Activated naive CD4-positive, alpha-beta T cell treated with anti-CD3 and anti-CD28 coated beads for 36 hours (primary cell): ENCODE measurements around the gene MUC12. TPM values are rescaled to one million over a fixed set of nuclear protein-coding genes. Genes with fewer than 3 reads are reported as not detected.
"Not testable (repeated sequence)": the region's sequence is repeated elsewhere in the genome, so short reads cannot be mapped to it uniquely, and the experiment has no call there.

Source experiments
- CTCF ChIA-PET: fragments of 350-600 bp; sonication (Branson Sonifier 250); formaldehyde crosslinking; loops from one replicate; lab custom pipeline; 2021; ENCODE audit warnings: antibody characterized with exemption; lab: Charles Lee
- DNase-seq: peaks from one replicate; pipeline ENCODE4 v3.0.0-alpha.2; 2020
- H3K27ac Mint-ChIP-seq: one replicate; pipeline ENCODE4 v1.8.0; 2021; ENCODE audit warnings: mild to moderate bottlenecking, mixed read lengths
- H3K27me3 Mint-ChIP-seq: one replicate; pipeline ENCODE4 v1.8.0; 2021; ENCODE audit warnings: low read depth, mixed read lengths
- H3K36me3 Mint-ChIP-seq: one replicate; pipeline ENCODE4 v1.8.0; 2021; ENCODE audit warnings: low read depth, mixed read lengths
- H3K4me1 Mint-ChIP-seq: one replicate; pipeline ENCODE4 v1.8.0; 2021; ENCODE audit warnings: low read depth, mixed read lengths
- H3K4me3 Mint-ChIP-seq: one replicate; pipeline ENCODE4 v1.8.0; 2021; ENCODE audit warnings: mild to moderate bottlenecking, moderate library complexity, mixed read lengths
- H3K9me3 Mint-ChIP-seq: one replicate; pipeline ENCODE4 v1.8.0; 2021; ENCODE audit warnings: mixed read lengths
- intact Hi-C: fragments of 100-400 bp; cut with micrococcal nuclease; formaldehyde crosslinking; loops from one replicate; pipeline ENCODE4 v1.15.1; 2023
- total RNA-seq, 2 experiments: library from RNA; stranded (reverse); gene quantifications; one replicate each; pipeline ENCODE4 v1.2.3, GENCODE V29; 2021

MUC12 gene
- not detected for total RNA-seq

GRCh38 chr7:100969066-100969615 lies at the start of gene MUC12:
Gene MUC12, plus strand, starts transcription at chr7:100969565. Its CDS starts 58 bp downstream, at chr7:100969623.
- intact Hi-C loops: loop anchor here (5.0 kb wide), 2 partner anchors 48 to 167 kb away; no protein-coding TSS in a partner anchor
- H3K27me3 Mint-ChIP-seq: peaks cover 40% of the 10 kb centered on the region
- no peak for DNase-seq
- H3K4me3 Mint-ChIP-seq: no peak within 1 kb of the TSS
- H3K27ac Mint-ChIP-seq: no peak within 1 kb of the TSS
- peaks cover 18% of the 10 kb centered on the region for H3K4me1 Mint-ChIP-seq
- H3K9me3 Mint-ChIP-seq: peaks cover 2% of the 10 kb centered on the region
- no peaks in the 10 kb centered on the region for H3K36me3 Mint-ChIP-seq
- CTCF ChIA-PET: no interaction called here

- H3K9me3 Mint-ChIP-seq, H3K36me3 Mint-ChIP-seq, H3K4me1 Mint-ChIP-seq, H3K27me3 Mint-ChIP-seq, H3K4me3 Mint-ChIP-seq, DNase-seq, intact Hi-C loops, H3K27ac Mint-ChIP-seq, CTCF ChIA-PET: not testable (repeated sequence)
Observed at GRCh38 chr7:100919779-100920437, 49.5 kb upstream of the MUC12 start.

GRCh38 chr7:100921039-100921438 lies 48.3 kb upstream of the MUC12 start:
- peaks cover 6% of the 10 kb centered on the region for H3K27me3 Mint-ChIP-seq
- H3K4me3 Mint-ChIP-seq: no peak overlapping the region
- no peaks in the 10 kb centered on the region for H3K36me3 Mint-ChIP-seq
- no peaks in the 10 kb centered on the region for H3K4me1 Mint-ChIP-seq
- no peaks in the 10 kb centered on the region for H3K9me3 Mint-ChIP-seq
- intact Hi-C loops: no loop called here
- no peak overlapping the region for H3K27ac Mint-ChIP-seq
- CTCF ChIA-PET: no interaction called here
- no peak for DNase-seq

GRCh38 chr7:100923616-100924015 lies 45.7 kb upstream of the MUC12 start:
- H3K4me1 Mint-ChIP-seq, CTCF ChIA-PET, DNase-seq, intact Hi-C loops, H3K9me3 Mint-ChIP-seq, H3K27ac Mint-ChIP-seq, H3K36me3 Mint-ChIP-seq, H3K27me3 Mint-ChIP-seq, H3K4me3 Mint-ChIP-seq: not testable (repeated sequence)

GRCh38 chr7:100929808-100930174 lies 39.6 kb upstream of the MUC12 start:
- no peak overlapping the region for H3K4me3 Mint-ChIP-seq
- CTCF ChIA-PET: no interaction called here
- H3K27ac Mint-ChIP-seq: no peak overlapping the region

GRCh38 chr7:100933734-100934133 lies 35.6 kb upstream of the MUC12 start:
- CTCF ChIA-PET: no interaction called here
- Mint-ChIP-seq H3K36me3 (no peaks in the 10 kb centered on the region), H3K4me1 (no peaks in the 10 kb centered on the region), H3K27ac (no peak overlapping the region), H3K9me3 (peaks cover 5% of the 10 kb centered on the region), H3K4me3 (no peak overlapping the region), H3K27me3 (peaks cover 4% of the 10 kb centered on the region)
- intact Hi-C loops: no loop called here
- no peak for DNase-seq

More at GRCh38 chr7:100929808-100930174, 39.6 kb upstream of the MUC12 start:
- intact Hi-C loops: no loop called here
- H3K27me3 Mint-ChIP-seq: peaks cover 2% of the 10 kb centered on the region
- H3K9me3 Mint-ChIP-seq: peaks cover 5% of the 10 kb centered on the region
- no peaks in the 10 kb centered on the region for H3K4me1 Mint-ChIP-seq
- H3K36me3 Mint-ChIP-seq: no peaks in the 10 kb centered on the region
- DNase-seq: no peak

GRCh38 chr7:100935381-100935780 lies 34.0 kb upstream of the MUC12 start:
- H3K4me3 Mint-ChIP-seq, CTCF ChIA-PET, H3K4me1 Mint-ChIP-seq, intact Hi-C loops, DNase-seq, H3K36me3 Mint-ChIP-seq, H3K27me3 Mint-ChIP-seq, H3K27ac Mint-ChIP-seq: not testable (repeated sequence)
- H3K9me3 Mint-ChIP-seq: peaks cover 11% of the 10 kb centered on the region

- H3K4me3 Mint-ChIP-seq, DNase-seq, H3K36me3 Mint-ChIP-seq, H3K4me1 Mint-ChIP-seq, H3K27me3 Mint-ChIP-seq, CTCF ChIA-PET, H3K27ac Mint-ChIP-seq, intact Hi-C loops: not testable (repeated sequence)
- H3K9me3 Mint-ChIP-seq: peaks cover 11% of the 10 kb centered on the region
Observed at GRCh38 chr7:100936167-100936566, 33.2 kb upstream of the MUC12 start.

GRCh38 chr7:100942045-100942774 lies 27.2 kb upstream of the MUC12 start:
- CTCF ChIA-PET: no interaction called here

GRCh38 chr7:100943693-100944092 lies 25.7 kb upstream of the MUC12 start:
- CTCF ChIA-PET: no interaction called here
- no peak for DNase-seq
- H3K9me3 Mint-ChIP-seq: peaks cover 7% of the 10 kb centered on the region
- no peaks in the 10 kb centered on the region for H3K36me3 Mint-ChIP-seq
- no peaks in the 10 kb centered on the region for H3K4me1 Mint-ChIP-seq
- intact Hi-C loops: no loop called here
- peaks cover 9% of the 10 kb centered on the region for H3K27me3 Mint-ChIP-seq
- no peak overlapping the region for H3K27ac Mint-ChIP-seq
- no peak overlapping the region for H3K4me3 Mint-ChIP-seq

More at GRCh38 chr7:100942045-100942774, 27.2 kb upstream of the MUC12 start:
- no peak for DNase-seq
- intact Hi-C loops: no loop called here
- Mint-ChIP-seq H3K9me3 (peaks cover 7% of the 10 kb centered on the region), H3K36me3 (no peaks in the 10 kb centered on the region), H3K27me3 (peaks cover 11% of the 10 kb centered on the region), H3K27ac (no peak overlapping the region), H3K4me3 (no peak overlapping the region), H3K4me1 (no peaks in the 10 kb centered on the region)

GRCh38 chr7:100944138-100944537 lies 25.2 kb upstream of the MUC12 start:
- peaks cover 7% of the 10 kb centered on the region for H3K9me3 Mint-ChIP-seq
- intact Hi-C loops: no loop called here
- H3K4me1 Mint-ChIP-seq: no peaks in the 10 kb centered on the region
- CTCF ChIA-PET: no interaction called here
- peaks cover 11% of the 10 kb centered on the region for H3K27me3 Mint-ChIP-seq
- H3K36me3 Mint-ChIP-seq: no peaks in the 10 kb centered on the region
- no peak overlapping the region for H3K4me3 Mint-ChIP-seq
- no peak for DNase-seq
- no peak overlapping the region for H3K27ac Mint-ChIP-seq

GRCh38 chr7:100946111-100946510 lies 23.3 kb upstream of the MUC12 start:
- Mint-ChIP-seq H3K4me3 (no peak overlapping the region), H3K9me3 (peaks cover 1% of the 10 kb centered on the region), H3K27me3 (peaks cover 21% of the 10 kb centered on the region), H3K36me3 (no peaks in the 10 kb centered on the region), H3K27ac (no peak overlapping the region), H3K4me1 (no peaks in the 10 kb centered on the region)
- CTCF ChIA-PET: no interaction called here
- no peak for DNase-seq
- intact Hi-C loops: no loop called here
